C4-2B (cell line): ENCODE results near the gene SNRPD1.

Experiments used
- H3K27ac ChIP-seq: fragments of 450-650 bp; 2 replicates; pipeline ENCODE4 v1.5.1; 2017
- CTCF ChIP-seq: fragments of 450-650 bp; conservative IDR thresholded peaks from 2 replicates; pipeline ENCODE4 v1.5.1; 2017; ENCODE audit warnings: mild to moderate bottlenecking
- ZFX ChIP-seq: fragments of 450-650 bp; IDR thresholded peaks from 2 replicates; pipeline ENCODE4 v1.6.1; 2017

The SNRPD1 gene

GRCh38 chr18:21653361-21653760 lies 41.2 kb downstream of the SNRPD1 start:
- no peak for TF ChIP-seq CTCF
- no peak for TF ChIP-seq ZFX
- no peak overlapping the region for H3K27ac ChIP-seq

GRCh38 chr18:21656402-21656801 lies 44.3 kb downstream of the SNRPD1 start:
- no peak for TF ChIP-seq CTCF
- TF ChIP-seq ZFX: no peak
- H3K27ac ChIP-seq: no peak overlapping the region

GRCh38 chr18:21660078-21660477 lies 48.0 kb downstream of the SNRPD1 start:
- no peak overlapping the region for H3K27ac ChIP-seq
- no peak for TF ChIP-seq CTCF
- no peak for TF ChIP-seq ZFX

- TF ChIP-seq CTCF (no peak), ZFX (no peak)
- H3K27ac ChIP-seq: no peak overlapping the region
These were observed 50.5 kb downstream of the SNRPD1 start for GRCh38 chr18:21662581-21662980.

- no peak for TF ChIP-seq CTCF
- TF ChIP-seq ZFX: no peak
- H3K27ac ChIP-seq: no peak overlapping the region
These were observed 51.5 kb downstream of the SNRPD1 start for GRCh38 chr18:21663578-21663977.

GRCh38 chr18:21664069-21664468 lies 52.0 kb downstream of the SNRPD1 start:
- H3K27ac ChIP-seq: no peak overlapping the region
- TF ChIP-seq CTCF: no peak
- no peak for TF ChIP-seq ZFX

GRCh38 chr18:21669736-21670285 lies 57.7 kb downstream of the SNRPD1 start:
- TF ChIP-seq ZFX (no peak), CTCF (no peak)
- no peak overlapping the region for H3K27ac ChIP-seq
